ENCODE measurements around the gene ALB.
"Not testable (repeated sequence)": the region's sequence is repeated elsewhere in the genome, so short reads cannot be mapped to it uniquely, and the experiment has no call there.

Gene ALB
- total RNA-seq = 0 reads per million in 3 donors

DNA sequence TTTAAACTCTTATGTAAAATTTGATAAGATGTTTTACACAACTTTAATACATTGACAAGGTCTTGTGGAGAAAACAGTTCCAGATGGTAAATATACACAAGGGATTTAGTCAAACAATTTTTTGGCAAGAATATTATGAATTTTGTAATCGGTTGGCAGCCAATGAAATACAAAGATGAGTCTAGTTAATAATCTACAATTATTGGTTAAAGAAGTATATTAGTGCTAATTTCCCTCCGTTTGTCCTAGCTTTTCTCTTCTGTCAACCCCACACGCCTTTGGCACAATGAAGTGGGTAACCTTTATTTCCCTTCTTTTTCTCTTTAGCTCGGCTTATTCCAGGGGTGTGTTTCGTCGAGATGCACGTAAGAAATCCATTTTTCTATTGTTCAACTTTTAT is at the start of gene ALB:
Gene ALB (plus strand): TSS at position 246 of the 400 bp plus-strand sequence. CDS start 41 bp downstream, at position 287.
- no peak for DNase-seq
- no peak within 1 kb of the TSS for H3K4me3 ChIP-seq (ENCODE audit: insufficient read depth, low read depth, low read length, poor library complexity, severe bottlenecking)
- no peaks in the 10 kb centered on the region for H3K9me3 ChIP-seq (ENCODE audit: control insufficient read depth, low read length)
- H3K36me3 ChIP-seq (ENCODE audit: control insufficient read depth, insufficient read depth, low read length) = no peaks in the 10 kb centered on the region
- H3K27me3 ChIP-seq (replicated peaks; ENCODE audit: control insufficient read depth, insufficient read depth, low read length, poor library complexity, severe bottlenecking) = no peaks in the 10 kb centered on the region
- no peak within 1 kb of the TSS for H3K27ac ChIP-seq (ENCODE audit: insufficient read depth, low read length, poor library complexity, severe bottlenecking)
- H3K4me1 ChIP-seq (ENCODE audit: control insufficient read depth, insufficient read depth, low read length, poor library complexity, severe bottlenecking) = no peaks in the 10 kb centered on the region

DNA sequence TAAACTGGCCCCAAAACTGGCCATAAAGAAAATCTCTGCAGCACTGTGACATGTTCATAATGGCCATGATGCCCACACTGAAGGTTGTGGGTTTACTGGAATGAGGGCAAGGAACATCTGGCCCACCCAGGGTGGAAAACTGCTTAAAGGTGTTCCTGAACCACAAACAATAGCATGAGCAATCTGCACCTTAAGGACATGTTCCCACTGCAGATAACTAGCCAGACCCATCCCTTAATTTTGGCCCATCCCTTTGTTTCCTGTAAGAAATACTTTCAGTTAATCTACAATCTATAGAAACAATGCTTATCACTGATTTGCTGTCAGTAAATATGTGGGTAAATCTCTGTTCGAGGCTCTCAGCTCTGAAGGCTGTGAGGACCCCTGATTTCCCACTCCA is 46.9 kb upstream of the ALB start:
- not testable (repeated sequence) for H3K9me3 ChIP-seq (ENCODE audit: control insufficient read depth, low read length); H3K4me3 ChIP-seq (ENCODE audit: insufficient read depth, low read depth, low read length, poor library complexity, severe bottlenecking); H3K36me3 ChIP-seq (ENCODE audit: control insufficient read depth, insufficient read depth, low read length); H3K27me3 ChIP-seq (replicated peaks; ENCODE audit: control insufficient read depth, insufficient read depth, low read length, poor library complexity, severe bottlenecking); DNase-seq; H3K4me1 ChIP-seq (ENCODE audit: control insufficient read depth, insufficient read depth, low read length, poor library complexity, severe bottlenecking); H3K27ac ChIP-seq (ENCODE audit: insufficient read depth, low read length, poor library complexity, severe bottlenecking)

DNA sequence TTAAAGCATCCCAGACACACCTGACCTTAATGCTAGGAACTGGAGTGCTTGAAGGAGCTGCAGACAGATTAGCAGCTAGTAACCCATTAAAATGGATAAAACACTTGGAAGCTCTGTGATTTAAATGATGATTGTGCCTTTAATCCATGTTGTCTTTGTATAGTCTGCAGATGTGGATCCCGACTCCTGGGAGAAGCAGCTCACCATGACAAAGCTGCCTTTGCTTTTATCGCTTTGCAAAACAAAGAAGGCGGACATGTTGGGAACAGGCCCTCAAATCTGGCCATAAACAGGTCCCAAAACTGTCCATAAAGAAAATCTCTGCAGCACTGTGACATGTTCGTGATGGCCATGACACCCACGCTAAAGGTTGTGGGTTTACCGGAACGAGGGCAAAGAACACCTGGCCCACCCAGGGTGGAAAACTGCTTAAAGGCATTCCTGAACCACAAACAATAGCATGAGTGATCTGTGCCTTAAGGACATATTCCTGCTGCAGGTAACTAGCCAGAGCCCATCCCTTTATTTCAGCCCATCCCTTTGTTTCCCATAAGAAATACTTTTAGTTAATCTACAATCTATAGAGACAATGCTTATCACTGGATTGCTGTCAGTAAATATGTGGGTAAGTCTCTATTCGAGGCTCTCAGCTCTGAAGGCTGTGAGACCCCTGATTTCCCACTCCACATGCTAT is 34.4 kb upstream of the ALB start:
- not testable (repeated sequence) for H3K9me3 ChIP-seq (ENCODE audit: control insufficient read depth, low read length); H3K36me3 ChIP-seq (ENCODE audit: control insufficient read depth, insufficient read depth, low read length); H3K4me1 ChIP-seq (ENCODE audit: control insufficient read depth, insufficient read depth, low read length, poor library complexity, severe bottlenecking); H3K4me3 ChIP-seq (ENCODE audit: insufficient read depth, low read depth, low read length, poor library complexity, severe bottlenecking); DNase-seq; H3K27me3 ChIP-seq (replicated peaks; ENCODE audit: control insufficient read depth, insufficient read depth, low read length, poor library complexity, severe bottlenecking); H3K27ac ChIP-seq (ENCODE audit: insufficient read depth, low read length, poor library complexity, severe bottlenecking)

DNA sequence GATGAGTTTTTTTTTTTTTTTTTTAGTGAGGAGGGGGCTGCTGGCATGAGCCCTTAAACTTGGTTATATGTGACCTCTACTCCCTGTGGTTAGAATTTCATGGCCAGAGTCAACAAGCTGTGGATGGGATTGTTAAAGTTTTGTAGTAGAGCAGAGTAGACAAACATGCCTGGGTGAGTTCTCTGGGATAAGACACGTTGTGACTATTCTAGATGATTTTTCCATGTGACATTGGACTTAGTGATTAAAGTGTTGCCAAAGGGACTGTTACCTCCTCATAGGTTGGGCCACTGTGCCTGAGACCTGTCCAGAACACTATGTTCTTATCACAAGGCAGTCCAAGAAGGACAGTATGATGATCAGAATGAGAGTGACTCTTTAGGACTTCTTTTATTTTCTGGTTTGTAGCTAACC is 28.8 kb upstream of the ALB start:
- no peaks in the 10 kb centered on the region for H3K4me1 ChIP-seq (ENCODE audit: control insufficient read depth, insufficient read depth, low read length, poor library complexity, severe bottlenecking)
- H3K27ac ChIP-seq (ENCODE audit: insufficient read depth, low read length, poor library complexity, severe bottlenecking) = no peak overlapping the region
- H3K27me3 ChIP-seq (replicated peaks; ENCODE audit: control insufficient read depth, insufficient read depth, low read length, poor library complexity, severe bottlenecking) = no peaks in the 10 kb centered on the region
- no peak overlapping the region for H3K4me3 ChIP-seq (ENCODE audit: insufficient read depth, low read depth, low read length, poor library complexity, severe bottlenecking)
- no peaks in the 10 kb centered on the region for H3K36me3 ChIP-seq (ENCODE audit: control insufficient read depth, insufficient read depth, low read length)
- DNase-seq = no peak
- H3K9me3 ChIP-seq (ENCODE audit: control insufficient read depth, low read length) = no peaks in the 10 kb centered on the region

DNA sequence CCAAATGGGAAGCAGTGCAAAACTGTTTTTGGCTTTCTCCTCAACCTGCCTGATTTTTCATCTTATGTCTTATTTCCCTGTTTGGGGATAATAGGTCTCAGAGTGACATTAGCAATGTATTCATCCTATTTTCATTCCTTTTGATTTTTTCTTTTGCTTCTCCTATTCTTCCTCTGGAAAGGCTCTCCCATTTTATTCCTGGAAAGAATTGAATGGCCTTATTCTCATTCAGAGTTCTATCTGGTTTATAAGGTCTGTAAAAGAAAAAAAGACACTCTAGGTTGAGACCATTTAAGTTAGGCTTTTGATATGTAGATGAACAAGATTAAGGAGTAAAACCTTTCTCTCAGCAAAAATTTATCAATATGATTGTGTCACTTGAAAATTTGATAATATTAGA is 27.8 kb upstream of the ALB start:
- H3K27ac ChIP-seq (ENCODE audit: insufficient read depth, low read length, poor library complexity, severe bottlenecking) = no peak overlapping the region
- H3K27me3 ChIP-seq (replicated peaks; ENCODE audit: control insufficient read depth, insufficient read depth, low read length, poor library complexity, severe bottlenecking) = no peaks in the 10 kb centered on the region
- no peaks in the 10 kb centered on the region for H3K4me1 ChIP-seq (ENCODE audit: control insufficient read depth, insufficient read depth, low read length, poor library complexity, severe bottlenecking)
- no peak for DNase-seq
- no peaks in the 10 kb centered on the region for H3K36me3 ChIP-seq (ENCODE audit: control insufficient read depth, insufficient read depth, low read length)
- H3K9me3 ChIP-seq (ENCODE audit: control insufficient read depth, low read length) = no peaks in the 10 kb centered on the region
- no peak overlapping the region for H3K4me3 ChIP-seq (ENCODE audit: insufficient read depth, low read depth, low read length, poor library complexity, severe bottlenecking)

DNA sequence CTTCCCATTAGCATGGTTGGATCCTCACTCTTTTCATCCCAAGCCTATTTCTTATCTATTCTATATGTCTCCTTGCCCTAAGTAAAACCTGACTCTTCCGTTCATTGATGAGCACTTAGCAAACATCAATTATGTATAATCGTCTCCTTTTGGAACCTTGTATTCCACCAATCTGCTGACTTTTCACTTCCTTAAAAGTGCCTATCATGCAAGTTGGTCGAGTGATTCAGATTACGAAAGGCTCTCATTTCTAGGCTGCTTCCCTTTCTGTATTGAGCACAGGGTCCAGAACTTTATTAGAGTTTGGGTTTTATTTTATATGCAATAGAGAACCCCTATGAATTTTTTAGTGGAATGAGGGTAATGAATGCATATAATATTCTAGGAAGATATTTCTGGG is 27.1 kb upstream of the ALB start:
- Histone ChIP-seq H3K4me3 (ENCODE audit: insufficient read depth, low read depth, low read length, poor library complexity, severe bottlenecking) (no peak overlapping the region), H3K36me3 (ENCODE audit: control insufficient read depth, insufficient read depth, low read length) (no peaks in the 10 kb centered on the region), H3K9me3 (ENCODE audit: control insufficient read depth, low read length) (no peaks in the 10 kb centered on the region), H3K4me1 (ENCODE audit: control insufficient read depth, insufficient read depth, low read length, poor library complexity, severe bottlenecking) (no peaks in the 10 kb centered on the region), H3K27me3 (replicated peaks; ENCODE audit: control insufficient read depth, insufficient read depth, low read length, poor library complexity, severe bottlenecking) (no peaks in the 10 kb centered on the region), H3K27ac (ENCODE audit: insufficient read depth, low read length, poor library complexity, severe bottlenecking) (no peak overlapping the region)
- DNase-seq = no peak

DNA sequence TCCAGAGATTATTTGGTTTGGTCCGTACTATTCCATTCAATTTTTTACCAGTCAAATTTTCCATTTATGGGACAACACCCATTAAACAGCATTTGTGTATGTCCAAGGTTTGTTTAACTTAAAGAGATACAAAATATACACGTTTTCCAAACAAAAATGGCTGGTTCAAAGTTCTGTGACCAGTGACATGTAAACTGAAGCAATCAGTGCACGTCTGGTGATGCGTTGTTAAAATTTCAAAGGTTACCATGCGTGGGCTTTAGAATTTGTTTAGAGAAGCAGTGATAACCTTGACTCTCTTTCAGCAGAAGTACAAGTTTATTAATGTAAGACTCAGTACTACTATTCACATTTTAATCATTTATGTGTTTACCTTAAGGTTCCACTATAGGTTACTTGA is 25.2 kb upstream of the ALB start:
- no peaks in the 10 kb centered on the region for H3K9me3 ChIP-seq (ENCODE audit: control insufficient read depth, low read length)
- H3K27me3 ChIP-seq (replicated peaks; ENCODE audit: control insufficient read depth, insufficient read depth, low read length, poor library complexity, severe bottlenecking) = no peaks in the 10 kb centered on the region
- H3K4me1 ChIP-seq (ENCODE audit: control insufficient read depth, insufficient read depth, low read length, poor library complexity, severe bottlenecking) = no peaks in the 10 kb centered on the region
- H3K4me3 ChIP-seq (ENCODE audit: insufficient read depth, low read depth, low read length, poor library complexity, severe bottlenecking) = no peak overlapping the region
- H3K27ac ChIP-seq (ENCODE audit: insufficient read depth, low read length, poor library complexity, severe bottlenecking) = no peak overlapping the region
- H3K36me3 ChIP-seq (ENCODE audit: control insufficient read depth, insufficient read depth, low read length) = no peaks in the 10 kb centered on the region
- no peak for DNase-seq

DNA sequence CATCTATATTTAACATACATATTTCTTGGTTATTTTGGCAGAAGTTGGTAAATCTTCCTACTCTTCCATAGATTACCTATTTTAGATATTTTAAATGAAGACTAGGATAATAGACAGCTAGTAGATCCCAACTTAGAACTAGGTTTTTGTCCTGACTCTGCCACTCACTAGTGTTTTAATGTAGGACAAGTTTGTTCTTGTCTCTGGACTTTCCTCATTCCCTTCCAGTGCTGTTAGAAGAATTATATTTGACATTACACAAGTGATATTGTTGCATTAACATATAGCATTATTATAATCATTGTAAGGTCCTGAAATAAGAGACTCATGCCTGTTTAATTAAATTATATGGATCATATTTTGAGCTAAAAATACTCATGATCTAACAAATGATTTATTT is 24.1 kb upstream of the ALB start:
- Histone ChIP-seq H3K27me3 (replicated peaks; ENCODE audit: control insufficient read depth, insufficient read depth, low read length, poor library complexity, severe bottlenecking) (no peaks in the 10 kb centered on the region), H3K4me1 (ENCODE audit: control insufficient read depth, insufficient read depth, low read length, poor library complexity, severe bottlenecking) (no peaks in the 10 kb centered on the region), H3K27ac (ENCODE audit: insufficient read depth, low read length, poor library complexity, severe bottlenecking) (no peak overlapping the region), H3K9me3 (ENCODE audit: control insufficient read depth, low read length) (no peaks in the 10 kb centered on the region), H3K36me3 (ENCODE audit: control insufficient read depth, insufficient read depth, low read length) (no peaks in the 10 kb centered on the region), H3K4me3 (ENCODE audit: insufficient read depth, low read depth, low read length, poor library complexity, severe bottlenecking) (no peak overlapping the region)
- DNase-seq = no peak

DNA sequence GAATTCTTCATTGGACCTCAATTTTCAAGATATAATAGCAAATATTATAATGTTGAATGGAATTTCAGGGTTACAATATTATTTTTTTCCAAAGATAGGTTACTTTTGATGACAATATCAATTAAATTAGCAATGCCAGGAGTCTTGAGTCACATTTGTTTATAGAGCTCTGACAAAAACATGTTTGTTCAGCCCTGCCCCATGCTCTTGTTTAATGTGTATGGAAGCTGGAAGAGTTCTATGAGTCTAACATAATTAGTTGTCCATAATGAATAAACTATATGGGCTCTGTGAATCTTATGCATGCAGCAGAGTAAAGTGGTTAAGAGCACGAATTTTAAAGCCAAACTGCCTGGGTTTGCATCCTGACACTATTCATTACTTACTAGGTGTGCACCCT is 22.9 kb upstream of the ALB start:
- Histone ChIP-seq H3K9me3 (ENCODE audit: control insufficient read depth, low read length) (no peaks in the 10 kb centered on the region), H3K27ac (ENCODE audit: insufficient read depth, low read length, poor library complexity, severe bottlenecking) (no peak overlapping the region), H3K27me3 (replicated peaks; ENCODE audit: control insufficient read depth, insufficient read depth, low read length, poor library complexity, severe bottlenecking) (no peaks in the 10 kb centered on the region), H3K4me3 (ENCODE audit: insufficient read depth, low read depth, low read length, poor library complexity, severe bottlenecking) (no peak overlapping the region), H3K4me1 (ENCODE audit: control insufficient read depth, insufficient read depth, low read length, poor library complexity, severe bottlenecking) (no peaks in the 10 kb centered on the region), H3K36me3 (ENCODE audit: control insufficient read depth, insufficient read depth, low read length) (no peaks in the 10 kb centered on the region)
- no peak for DNase-seq

DNA sequence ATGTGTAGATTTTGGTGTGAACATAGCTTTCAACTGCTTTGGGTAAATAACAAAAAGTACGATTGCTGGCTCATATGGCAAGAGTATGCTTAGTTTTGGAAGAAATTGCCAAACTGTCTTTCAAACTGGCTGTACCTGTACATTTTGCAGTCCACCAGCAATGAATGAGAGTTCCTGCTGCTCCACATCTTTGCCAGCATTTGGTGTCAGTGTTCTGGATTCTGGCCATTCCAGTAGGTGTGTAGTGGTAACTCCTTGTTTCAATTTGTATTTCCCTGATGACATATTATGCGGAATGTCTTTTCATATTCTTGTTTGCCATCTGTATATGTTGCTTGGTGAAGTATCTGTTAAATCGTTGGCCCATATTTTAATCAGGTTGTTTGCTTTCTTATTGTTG is 20.6 kb upstream of the ALB start:
- Histone ChIP-seq H3K4me3 (ENCODE audit: insufficient read depth, low read depth, low read length, poor library complexity, severe bottlenecking) (no peak overlapping the region), H3K9me3 (ENCODE audit: control insufficient read depth, low read length) (no peaks in the 10 kb centered on the region), H3K27me3 (replicated peaks; ENCODE audit: control insufficient read depth, insufficient read depth, low read length, poor library complexity, severe bottlenecking) (no peaks in the 10 kb centered on the region), H3K4me1 (ENCODE audit: control insufficient read depth, insufficient read depth, low read length, poor library complexity, severe bottlenecking) (no peaks in the 10 kb centered on the region), H3K36me3 (ENCODE audit: control insufficient read depth, insufficient read depth, low read length) (no peaks in the 10 kb centered on the region), H3K27ac (ENCODE audit: insufficient read depth, low read length, poor library complexity, severe bottlenecking) (no peak overlapping the region)
- no peak for DNase-seq
